ENCODE results near the gene FRS3. TPM values are rescaled to one million over a fixed set of nuclear protein-coding genes. Genes with fewer than 3 reads are reported as not detected.

Gene FRS3
- total and polyA plus RNA-seq, 2 experiments from 2014 or later = 1.4 to 8.4 TPM

DNA sequence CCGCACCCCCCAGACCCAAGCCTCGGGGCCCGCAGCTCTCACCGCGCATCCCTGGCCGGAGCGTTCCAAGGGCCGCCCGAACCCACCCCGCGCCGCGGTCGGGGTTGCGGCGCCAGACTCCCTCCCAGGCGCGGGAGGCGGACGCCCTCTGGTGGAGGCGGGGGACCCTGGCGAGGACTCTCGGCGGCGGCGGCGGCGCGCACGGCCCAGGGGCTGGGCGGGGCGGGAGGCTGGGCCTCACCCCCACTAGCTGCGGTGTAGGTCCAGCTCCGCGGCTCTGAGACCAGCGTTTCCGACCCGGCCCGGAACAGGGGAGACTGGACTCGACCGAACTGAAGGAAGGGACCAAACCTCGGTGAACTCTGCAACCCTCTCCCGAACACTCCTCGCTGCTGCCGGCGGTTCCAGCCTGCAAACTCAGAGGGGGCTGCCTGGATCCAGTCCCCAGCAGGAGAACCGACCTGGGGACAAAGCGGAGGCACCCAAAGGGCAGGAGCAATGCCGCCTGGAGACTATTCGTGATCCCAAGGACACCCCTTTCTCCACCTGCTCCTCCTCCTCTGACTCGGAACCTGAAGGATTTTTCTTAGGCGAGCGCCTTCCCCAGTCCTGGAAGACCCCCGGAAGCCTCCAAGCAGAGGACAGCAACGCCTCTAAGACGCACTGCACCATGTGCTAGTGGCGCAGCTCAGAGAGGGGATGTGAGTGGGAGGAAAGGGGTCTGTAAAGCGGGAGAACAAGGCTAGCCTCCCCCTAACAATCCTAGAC is 6.9 kb upstream of the FRS3 start:
- peak overlapping the region; percentile 96 for H3K27ac ChIP-seq
- no peaks in the 10 kb centered on the region for H3K27me3 ChIP-seq
- H2AFZ ChIP-seq = peak overlapping the region; percentile 88
- H3K36me3 ChIP-seq (replicated peaks; ENCODE audit: insufficient read depth, low read depth) = no peaks in the 10 kb centered on the region
- peaks cover 25% of the 10 kb centered on the region for H3K79me2 ChIP-seq
- H3K9me2 ChIP-seq (replicated peaks; ENCODE audit: insufficient read depth) = no peaks in the 10 kb centered on the region
- peak; percentile 94 for DNase-seq (ENCODE audit: low spot score)
- H3K9me3 ChIP-seq (ENCODE audit: low read depth) = no peaks in the 10 kb centered on the region
- 1% methylated on average over 54 of the region's 58 CpGs for whole genome bisulfite sequencing (ENCODE audit: low lambda C conversion rate, missing lambda C conversion rate)
- no peak for TF ChIP-seq EZH2 (IDR thresholded peaks at IDR 0.05; ENCODE audit: borderline replicate concordance)
- TF ChIP-seq EZH2phosphoT487 (IDR thresholded peaks at IDR 0.05; ENCODE audit: low read depth, severe bottlenecking, unreplicated experiment) = no peak
- TF ChIP-seq, protein P1, sequence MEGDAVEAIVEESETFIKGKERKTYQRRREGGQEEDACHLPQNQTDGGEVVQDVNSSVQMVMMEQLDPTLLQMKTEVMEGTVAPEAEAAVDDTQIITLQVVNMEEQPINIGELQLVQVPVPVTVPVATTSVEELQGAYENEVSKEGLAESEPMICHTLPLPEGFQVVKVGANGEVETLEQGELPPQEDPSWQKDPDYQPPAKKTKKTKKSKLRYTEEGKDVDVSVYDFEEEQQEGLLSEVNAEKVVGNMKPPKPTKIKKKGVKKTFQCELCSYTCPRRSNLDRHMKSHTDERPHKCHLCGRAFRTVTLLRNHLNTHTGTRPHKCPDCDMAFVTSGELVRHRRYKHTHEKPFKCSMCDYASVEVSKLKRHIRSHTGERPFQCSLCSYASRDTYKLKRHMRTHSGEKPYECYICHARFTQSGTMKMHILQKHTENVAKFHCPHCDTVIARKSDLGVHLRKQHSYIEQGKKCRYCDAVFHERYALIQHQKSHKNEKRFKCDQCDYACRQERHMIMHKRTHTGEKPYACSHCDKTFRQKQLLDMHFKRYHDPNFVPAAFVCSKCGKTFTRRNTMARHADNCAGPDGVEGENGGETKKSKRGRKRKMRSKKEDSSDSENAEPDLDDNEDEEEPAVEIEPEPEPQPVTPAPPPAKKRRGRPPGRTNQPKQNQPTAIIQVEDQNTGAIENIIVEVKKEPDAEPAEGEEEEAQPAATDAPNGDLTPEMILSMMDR (IDR thresholded peaks at IDR 0.05; ENCODE audit: poor library complexity) = peak; percentile 72
- peaks cover 6% of the 10 kb centered on the region for H3K4me1 ChIP-seq (ENCODE audit: insufficient read depth)
- H4K20me1 ChIP-seq (ENCODE audit: insufficient read depth, poor library complexity, severe bottlenecking) = no peaks in the 10 kb centered on the region
- H3K4me2 ChIP-seq = peak overlapping the region; percentile 91
- peak overlapping the region; percentile 87 for H3K4me3 ChIP-seq

DNA sequence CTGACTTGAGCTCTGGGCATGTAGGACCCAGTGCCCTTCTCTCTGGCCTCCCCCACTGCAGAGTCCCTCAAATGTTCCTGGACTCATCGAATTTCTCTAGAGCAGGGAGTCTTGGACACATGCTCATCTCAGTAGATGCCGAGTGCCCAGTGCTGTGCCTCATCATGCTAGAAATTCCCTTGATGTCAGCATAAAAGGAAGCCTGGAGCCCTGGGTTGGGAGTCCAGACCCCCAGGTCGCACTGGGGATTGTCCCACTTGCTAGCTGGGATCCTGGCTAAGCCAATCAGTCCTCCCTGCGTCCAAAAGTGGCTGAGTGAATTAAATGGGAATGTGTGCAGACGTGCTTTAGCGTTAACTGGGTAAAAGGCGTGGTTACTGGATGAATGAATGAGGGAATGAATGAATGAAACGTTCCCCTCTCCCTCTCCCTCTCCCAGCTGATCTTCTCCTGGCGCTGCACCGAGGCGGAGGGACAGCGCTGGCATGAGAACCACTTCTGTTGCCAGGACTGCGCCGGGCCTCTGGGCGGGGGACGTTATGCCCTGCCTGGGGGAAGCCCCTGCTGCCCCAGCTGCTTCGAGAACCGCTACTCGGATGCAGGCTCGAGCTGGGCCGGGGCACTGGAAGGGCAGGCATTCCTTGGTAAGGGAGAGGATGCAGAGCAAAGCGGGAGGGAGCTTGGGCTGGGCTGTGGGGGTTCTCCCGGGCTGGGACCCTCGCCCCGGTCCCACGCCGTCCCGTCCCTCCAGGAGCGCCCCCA is 6.2 kb upstream of the FRS3 start:
- 55% methylated on average over 16 of the region's 29 CpGs for WGBS (ENCODE audit: low lambda C conversion rate, missing lambda C conversion rate)
- no peak overlapping the region for H3K27ac ChIP-seq
- peak; percentile 34 for DNase-seq (ENCODE audit: low spot score)
- H3K4me2 ChIP-seq = peak overlapping the region; percentile 91
- H3K4me1 ChIP-seq (ENCODE audit: insufficient read depth) = peaks cover 13% of the 10 kb centered on the region
- H3K27me3 ChIP-seq = no peaks in the 10 kb centered on the region
- no peaks in the 10 kb centered on the region for H3K36me3 ChIP-seq (replicated peaks; ENCODE audit: insufficient read depth, low read depth)
- peaks cover 25% of the 10 kb centered on the region for H3K79me2 ChIP-seq
- no peaks in the 10 kb centered on the region for H4K20me1 ChIP-seq (ENCODE audit: insufficient read depth, poor library complexity, severe bottlenecking)
- TF ChIP-seq EZH2phosphoT487 (IDR thresholded peaks at IDR 0.05; ENCODE audit: low read depth, severe bottlenecking, unreplicated experiment) (no peak), EZH2 (IDR thresholded peaks at IDR 0.05; ENCODE audit: borderline replicate concordance) (no peak)
- TF ChIP-seq, protein P1 (IDR thresholded peaks at IDR 0.05; ENCODE audit: poor library complexity) = no peak
- H3K4me3 ChIP-seq = peak overlapping the region; percentile 87
- H3K9me2 ChIP-seq (replicated peaks; ENCODE audit: insufficient read depth) = no peaks in the 10 kb centered on the region
- H3K9me3 ChIP-seq (ENCODE audit: low read depth) = no peaks in the 10 kb centered on the region
- no peak overlapping the region for H2AFZ ChIP-seq

DNA sequence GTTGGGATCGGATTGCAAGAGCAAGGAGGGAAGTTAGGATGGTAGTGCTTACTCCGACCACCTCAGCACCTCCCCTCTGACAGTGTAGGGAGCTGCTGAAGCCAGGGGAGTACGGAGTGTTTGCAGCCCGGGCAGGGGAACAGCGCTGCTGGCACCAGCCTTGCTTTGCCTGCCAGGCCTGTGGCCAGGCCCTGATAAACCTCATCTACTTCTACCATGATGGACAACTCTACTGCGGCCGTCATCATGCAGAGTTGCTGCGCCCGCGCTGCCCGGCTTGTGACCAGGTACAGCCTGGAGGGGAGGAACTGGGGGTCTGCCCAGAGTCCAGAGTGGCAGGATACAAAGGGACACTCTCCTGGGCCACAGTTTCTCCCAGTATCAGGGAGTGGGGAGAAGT is 5.6 kb upstream of the FRS3 start:
- DNase-seq (ENCODE audit: low spot score) = no peak
- Histone ChIP-seq H2AFZ (no peak overlapping the region), H3K9me2 (replicated peaks; ENCODE audit: insufficient read depth) (no peaks in the 10 kb centered on the region), H3K27me3 (no peaks in the 10 kb centered on the region), H4K20me1 (ENCODE audit: insufficient read depth, poor library complexity, severe bottlenecking) (no peaks in the 10 kb centered on the region), H3K4me3 (no peak overlapping the region), H3K36me3 (replicated peaks; ENCODE audit: insufficient read depth, low read depth) (no peaks in the 10 kb centered on the region), H3K4me2 (no peak overlapping the region), H3K9me3 (ENCODE audit: low read depth) (no peaks in the 10 kb centered on the region), H3K4me1 (ENCODE audit: insufficient read depth) (peaks cover 13% of the 10 kb centered on the region), H3K79me2 (peaks cover 25% of the 10 kb centered on the region), H3K27ac (no peak overlapping the region)
- no peak for TF ChIP-seq EZH2 (IDR thresholded peaks at IDR 0.05; ENCODE audit: borderline replicate concordance)
- TF ChIP-seq, protein P1 (IDR thresholded peaks at IDR 0.05; ENCODE audit: poor library complexity) = no peak
- no peak for TF ChIP-seq EZH2phosphoT487 (IDR thresholded peaks at IDR 0.05; ENCODE audit: low read depth, severe bottlenecking, unreplicated experiment)
- WGBS (ENCODE audit: low lambda C conversion rate, missing lambda C conversion rate) = 91% methylated on average over 11 of the region's 11 CpGs

Measured in hepatocyte (in vitro differentiated cells).